ENCODE measurements around the gene FOSL2.

Gene FOSL2

DNA sequence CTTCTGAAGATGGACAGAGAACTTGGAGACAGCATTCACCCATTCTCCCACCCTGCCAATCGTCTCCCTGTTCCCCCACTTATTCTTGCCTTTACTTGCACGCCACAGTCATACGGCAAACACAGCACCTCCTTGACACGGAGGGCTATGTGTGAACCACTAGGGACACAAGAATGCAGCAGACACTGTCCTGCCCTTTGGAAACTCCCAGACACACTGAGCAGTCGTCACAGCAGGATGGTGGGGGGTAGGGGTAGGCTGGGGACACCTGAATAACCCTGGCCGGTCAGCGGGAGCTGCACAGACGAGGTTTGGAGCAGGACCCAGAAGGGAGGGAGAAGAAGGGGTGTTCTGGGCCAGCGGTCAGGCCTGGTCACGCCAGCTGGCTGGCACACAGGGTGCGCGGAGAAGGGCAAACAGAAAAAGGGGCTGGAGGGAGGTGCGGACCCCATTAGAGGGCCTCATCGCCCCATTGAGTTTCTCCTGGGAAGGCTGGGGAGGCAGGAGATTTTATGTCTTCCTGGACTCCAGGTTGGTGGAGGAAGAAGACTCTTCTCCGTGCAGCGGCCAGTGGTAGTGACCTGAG lies 40.0 kb upstream of the FOSL2 start:
- no peaks in the 10 kb centered on the region for H3K4me1 ChIP-seq (ENCODE audit: insufficient read depth, low read length, severe bottlenecking)
- H3K9me2 ChIP-seq (ENCODE audit: low read depth, low read length), result no peaks in the 10 kb centered on the region
- no peak overlapping the region for H3K9ac ChIP-seq (ENCODE audit: low read length)
- no peaks in the 10 kb centered on the region for H3F3A ChIP-seq (ENCODE audit: insufficient read depth, low read length)
- no peak for TF ChIP-seq EZH2 (IDR thresholded peaks at IDR 0.05; ENCODE audit: borderline replicate concordance, low read length)
- TF ChIP-seq, protein P1, sequence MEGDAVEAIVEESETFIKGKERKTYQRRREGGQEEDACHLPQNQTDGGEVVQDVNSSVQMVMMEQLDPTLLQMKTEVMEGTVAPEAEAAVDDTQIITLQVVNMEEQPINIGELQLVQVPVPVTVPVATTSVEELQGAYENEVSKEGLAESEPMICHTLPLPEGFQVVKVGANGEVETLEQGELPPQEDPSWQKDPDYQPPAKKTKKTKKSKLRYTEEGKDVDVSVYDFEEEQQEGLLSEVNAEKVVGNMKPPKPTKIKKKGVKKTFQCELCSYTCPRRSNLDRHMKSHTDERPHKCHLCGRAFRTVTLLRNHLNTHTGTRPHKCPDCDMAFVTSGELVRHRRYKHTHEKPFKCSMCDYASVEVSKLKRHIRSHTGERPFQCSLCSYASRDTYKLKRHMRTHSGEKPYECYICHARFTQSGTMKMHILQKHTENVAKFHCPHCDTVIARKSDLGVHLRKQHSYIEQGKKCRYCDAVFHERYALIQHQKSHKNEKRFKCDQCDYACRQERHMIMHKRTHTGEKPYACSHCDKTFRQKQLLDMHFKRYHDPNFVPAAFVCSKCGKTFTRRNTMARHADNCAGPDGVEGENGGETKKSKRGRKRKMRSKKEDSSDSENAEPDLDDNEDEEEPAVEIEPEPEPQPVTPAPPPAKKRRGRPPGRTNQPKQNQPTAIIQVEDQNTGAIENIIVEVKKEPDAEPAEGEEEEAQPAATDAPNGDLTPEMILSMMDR (IDR thresholded peaks at IDR 0.05; ENCODE audit: low read length), result no peak
- H4K20me1 ChIP-seq (ENCODE audit: insufficient read depth, low read length), result no peaks in the 10 kb centered on the region
- H3K36me3 ChIP-seq (ENCODE audit: insufficient read depth, low read length), result no peaks in the 10 kb centered on the region
- no peaks in the 10 kb centered on the region for H3K79me2 ChIP-seq (ENCODE audit: insufficient read depth, low read length)
- no peaks in the 10 kb centered on the region for H3K27me3 ChIP-seq (ENCODE audit: insufficient read depth, low read length)
- H2AFZ ChIP-seq (ENCODE audit: low read length), result no peak overlapping the region
- no peaks in the 10 kb centered on the region for H3K9me3 ChIP-seq (ENCODE audit: low read length)
- no peak overlapping the region for H3K4me2 ChIP-seq (ENCODE audit: low read length)
- H3K27ac ChIP-seq (ENCODE audit: low read depth, low read length, poor library complexity, severe bottlenecking), result no peak overlapping the region
- no peak overlapping the region for H3K4me3 ChIP-seq (ENCODE audit: low read depth, low read length, poor library complexity, severe bottlenecking)

DNA sequence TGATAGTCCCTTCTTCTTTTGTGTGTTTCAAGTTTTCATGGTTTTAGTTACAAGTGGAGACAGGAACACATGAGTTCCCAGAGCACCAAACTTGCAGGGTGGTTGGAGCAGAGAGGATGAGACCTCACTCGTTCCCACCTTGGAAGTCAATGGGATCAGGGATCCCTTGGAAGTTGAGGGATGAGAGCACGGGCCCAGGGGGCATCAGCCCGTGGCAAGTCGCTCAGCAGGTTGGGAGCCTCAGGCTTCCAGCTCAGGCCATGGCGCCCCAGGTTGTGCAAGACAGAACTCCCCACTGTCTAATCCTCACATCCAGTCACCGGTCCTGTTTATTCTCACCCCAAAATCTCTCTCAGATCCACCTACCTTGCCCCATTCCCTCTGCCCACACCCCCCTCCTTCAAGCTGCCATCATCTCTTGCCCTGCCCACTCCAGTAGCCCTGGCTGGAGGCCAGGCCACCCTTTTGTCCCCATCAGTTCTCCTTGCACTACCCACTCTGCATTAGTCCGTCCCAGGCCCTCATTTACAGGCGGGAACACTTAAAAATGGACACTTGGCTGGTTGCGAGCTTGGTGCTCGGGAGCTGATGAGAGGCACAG lies 37.6 kb upstream of the FOSL2 start:
- Histone ChIP-seq H2AFZ (ENCODE audit: low read length) (no peak overlapping the region), H3K4me3 (ENCODE audit: low read depth, low read length, poor library complexity, severe bottlenecking) (no peak overlapping the region), H3K9me2 (ENCODE audit: low read depth, low read length) (no peaks in the 10 kb centered on the region), H3K9me3 (ENCODE audit: low read length) (no peaks in the 10 kb centered on the region), H3K36me3 (ENCODE audit: insufficient read depth, low read length) (no peaks in the 10 kb centered on the region), H3F3A (ENCODE audit: insufficient read depth, low read length) (no peaks in the 10 kb centered on the region), H4K20me1 (ENCODE audit: insufficient read depth, low read length) (no peaks in the 10 kb centered on the region), H3K4me1 (ENCODE audit: insufficient read depth, low read length, severe bottlenecking) (no peaks in the 10 kb centered on the region), H3K27ac (ENCODE audit: low read depth, low read length, poor library complexity, severe bottlenecking) (no peak overlapping the region), H3K9ac (ENCODE audit: low read length) (no peak overlapping the region), H3K27me3 (ENCODE audit: insufficient read depth, low read length) (no peaks in the 10 kb centered on the region), H3K79me2 (ENCODE audit: insufficient read depth, low read length) (no peaks in the 10 kb centered on the region), H3K4me2 (ENCODE audit: low read length) (no peak overlapping the region)
- TF ChIP-seq, protein P1 (IDR thresholded peaks at IDR 0.05; ENCODE audit: low read length), result no peak
- TF ChIP-seq EZH2 (IDR thresholded peaks at IDR 0.05; ENCODE audit: borderline replicate concordance, low read length), result no peak

DNA sequence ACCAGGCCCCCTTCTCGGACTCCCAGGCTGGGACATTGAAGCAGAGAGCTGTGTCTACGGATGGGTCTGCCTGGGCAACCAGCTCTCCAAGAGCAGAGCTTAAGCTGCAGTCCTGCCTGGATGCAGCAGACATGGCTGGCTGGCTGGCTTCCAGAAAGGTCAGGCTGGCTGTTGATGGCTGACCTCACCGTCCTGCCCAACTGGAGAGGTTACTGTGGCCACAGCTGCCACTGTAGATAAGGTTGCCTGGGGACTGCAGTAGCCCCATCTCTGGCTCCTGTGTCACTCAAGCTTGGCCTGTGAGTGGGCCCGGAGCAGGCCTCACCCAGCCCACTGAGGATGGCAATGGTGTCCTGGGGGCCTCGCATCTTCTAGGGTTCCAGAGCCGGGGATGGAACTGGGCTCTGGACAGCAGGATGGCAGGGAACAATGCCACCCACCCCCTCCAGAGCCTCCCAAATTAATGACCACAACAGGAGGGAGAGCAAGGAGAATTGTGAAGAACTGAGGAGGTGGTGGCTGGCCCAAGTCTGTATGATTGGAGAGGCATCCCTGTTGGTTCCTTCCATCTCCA lies 37.0 kb upstream of the FOSL2 start:
- Histone ChIP-seq H3K4me1 (ENCODE audit: insufficient read depth, low read length, severe bottlenecking) (no peaks in the 10 kb centered on the region), H3K79me2 (ENCODE audit: insufficient read depth, low read length) (no peaks in the 10 kb centered on the region), H3K4me2 (ENCODE audit: low read length) (no peak overlapping the region), H3K27ac (ENCODE audit: low read depth, low read length, poor library complexity, severe bottlenecking) (no peak overlapping the region), H4K20me1 (ENCODE audit: insufficient read depth, low read length) (no peaks in the 10 kb centered on the region), H3K9ac (ENCODE audit: low read length) (no peak overlapping the region), H3K4me3 (ENCODE audit: low read depth, low read length, poor library complexity, severe bottlenecking) (no peak overlapping the region), H3K27me3 (ENCODE audit: insufficient read depth, low read length) (no peaks in the 10 kb centered on the region), H2AFZ (ENCODE audit: low read length) (no peak overlapping the region), H3F3A (ENCODE audit: insufficient read depth, low read length) (no peaks in the 10 kb centered on the region), H3K9me2 (ENCODE audit: low read depth, low read length) (no peaks in the 10 kb centered on the region), H3K9me3 (ENCODE audit: low read length) (no peaks in the 10 kb centered on the region), H3K36me3 (ENCODE audit: insufficient read depth, low read length) (no peaks in the 10 kb centered on the region)
- TF ChIP-seq, protein P1 (IDR thresholded peaks at IDR 0.05; ENCODE audit: low read length), result no peak
- no peak for TF ChIP-seq EZH2 (IDR thresholded peaks at IDR 0.05; ENCODE audit: borderline replicate concordance, low read length)
